ENCODE measurements around the gene IL1RAP.
"Not testable (repeated sequence)": the region's sequence is repeated elsewhere in the genome, so short reads cannot be mapped to it uniquely, and the experiment has no call there.

Gene IL1RAP

GRCh38 chr3:190512666-190513065 is 1.2 kb upstream of the IL1RAP start:
- DNase-seq, result peak; percentile 58

GRCh38 chr3:190514413-190515153 is 698 bp downstream of the IL1RAP start:
- peak; percentile 40 for DNase-seq

- DNase-seq, result no peak
Observed at GRCh38 chr3:190516416-190516815, 2.5 kb downstream of the IL1RAP start.

- DNase-seq, result no peak
Observed at GRCh38 chr3:190517687-190518086, 3.8 kb downstream of the IL1RAP start.

GRCh38 chr3:190518531-190518930 is 4.6 kb downstream of the IL1RAP start:
- DNase-seq, result not testable (repeated sequence)

GRCh38 chr3:190519886-190520285 is 6.0 kb downstream of the IL1RAP start:
- DNase-seq, result no peak

GRCh38 chr3:190521998-190522397 is 8.1 kb downstream of the IL1RAP start:
- DNase-seq, result no peak

GRCh38 chr3:190522621-190523222 is 8.8 kb downstream of the IL1RAP start:
- DNase-seq, result no peak

GRCh38 chr3:190524942-190525341 is 11.1 kb downstream of the IL1RAP start:
- no peak for DNase-seq

- DNase-seq, result no peak
Observed at GRCh38 chr3:190525634-190526033, 11.7 kb downstream of the IL1RAP start.

- no peak for DNase-seq
Observed at GRCh38 chr3:190526787-190527762, 13.2 kb downstream of the IL1RAP start.

- no peak for DNase-seq
Observed at GRCh38 chr3:190528706-190529105, 14.8 kb downstream of the IL1RAP start.

GRCh38 chr3:190531406-190531805 is 17.5 kb downstream of the IL1RAP start:
- DNase-seq, result no peak

- no peak for DNase-seq
Observed at GRCh38 chr3:190532731-190533203, 18.9 kb downstream of the IL1RAP start.

- no peak for DNase-seq
Observed at GRCh38 chr3:190533511-190534281, 19.8 kb downstream of the IL1RAP start.

- no peak for DNase-seq
Observed at GRCh38 chr3:190534386-190534785, 20.5 kb downstream of the IL1RAP start.

GRCh38 chr3:190534986-190535385 is 21.1 kb downstream of the IL1RAP start:
- DNase-seq, result no peak

- DNase-seq, result no peak
Observed at GRCh38 chr3:190537146-190537545, 23.3 kb downstream of the IL1RAP start.

- DNase-seq, result no peak
Observed at GRCh38 chr3:190538288-190538687, 24.4 kb downstream of the IL1RAP start.

- DNase-seq, result no peak
Observed at GRCh38 chr3:190539526-190539925, 25.6 kb downstream of the IL1RAP start.

GRCh38 chr3:190541008-190541407 is 27.1 kb downstream of the IL1RAP start:
- DNase-seq, result no peak

- no peak for DNase-seq
Observed at GRCh38 chr3:190541560-190541959, 27.7 kb downstream of the IL1RAP start.

GRCh38 chr3:190542846-190543245 is 29.0 kb downstream of the IL1RAP start:
- DNase-seq, result no peak
